WTC11 (cell line): Measurements from ENCODE around the gene KLK13.

ENCODE experiments used
- CDX4 ChIP-seq: fragments of 250-450 bp; sonication (Bioruptor Pico); IDR thresholded peaks from 2 replicates; pipeline ENCODE4 v1.9.0; 2021; ENCODE audit warnings: moderate library complexity, mild to moderate bottlenecking, inconsistent platforms, borderline replicate concordance
- CTCF ChIP-seq: fragments of 200-600 bp; IDR thresholded peaks from 2 replicates; pipeline ENCODE4 v1.8.0; 2022; ENCODE audit warnings: antibody characterized with exemption
- NR2C2 ChIP-seq: sonication (generic); formaldehyde crosslinking; IDR thresholded peaks from 2 replicates; pipeline ENCODE4 v1.8.0; 2022; ENCODE audit warnings: mild to moderate bottlenecking, missing genetic modification reagents
- NR3C1 ChIP-seq: sonication (generic); formaldehyde crosslinking; conservative IDR thresholded peaks from 2 replicates; pipeline ENCODE4 v1.8.1; 2023; ENCODE audit warnings: low read depth, mild to moderate bottlenecking, missing genetic modification reagents
- TP53 ChIP-seq: sonication (generic); formaldehyde crosslinking; IDR thresholded peaks from 2 replicates; pipeline ENCODE4 v1.8.1; 2023; ENCODE audit warnings: mild to moderate bottlenecking, missing genetic modification reagents

GRCh38 chr19:51060973-51061372 is 3.9 kb downstream of the KLK13 start:
- TF ChIP-seq NR2C2 (CRISPR knock-in tag): no peak
- no peak for TF ChIP-seq NR3C1 (CRISPR knock-in tag)
- no peak for TF ChIP-seq CDX4 (CRISPR knock-in tag)
- no peak for TF ChIP-seq CTCF
- no peak for TF ChIP-seq TP53 (CRISPR knock-in tag)
